Osteocyte (in vitro differentiated cells): ENCODE data around the gene GPR160. TPM values are rescaled to one million over a fixed set of nuclear protein-coding genes. Genes with fewer than 3 reads are reported as not detected.

Source experiments
- DNase-seq: peaks from one replicate; pipeline ENCODE4 v3.0.0; 2021; ENCODE audit warnings: mixed read lengths; ENCODE audit not compliant: unreplicated experiment; ENCODE audit errors: extremely low spot score
- H3K27ac Mint-ChIP-seq: one replicate; pipeline ENCODE4 v1.8.0; 2021; ENCODE audit warnings: mild to moderate bottlenecking, mixed read lengths; ENCODE audit not compliant: unreplicated experiment
- H3K27me3 Mint-ChIP-seq: one replicate; pipeline ENCODE4 v1.8.0; 2021; ENCODE audit warnings: mixed read lengths; ENCODE audit not compliant: unreplicated experiment
- H3K36me3 Mint-ChIP-seq: one replicate; pipeline ENCODE4 v1.8.0; 2021; ENCODE audit warnings: mixed read lengths; ENCODE audit not compliant: unreplicated experiment
- H3K4me1 Mint-ChIP-seq: one replicate; pipeline ENCODE4 v1.8.0; 2021; ENCODE audit warnings: mixed read lengths; ENCODE audit not compliant: unreplicated experiment
- H3K4me3 Mint-ChIP-seq: one replicate; pipeline ENCODE4 v1.8.0; 2021; ENCODE audit warnings: mild to moderate bottlenecking, moderate library complexity, mixed read lengths; ENCODE audit not compliant: unreplicated experiment
- H3K9me3 Mint-ChIP-seq: one replicate; pipeline ENCODE4 v1.8.0; 2021; ENCODE audit warnings: mixed read lengths; ENCODE audit not compliant: unreplicated experiment
- CTCF ChIP-seq: fragments of 200-600 bp; sonication (generic); IDR thresholded peaks from 2 replicates; pipeline ENCODE4 v1.5.0; 2021; ENCODE audit warnings: antibody characterized with exemption, mild to moderate bottlenecking, moderate library complexity
- total RNA-seq: library from RNA; stranded (reverse); gene quantifications from 2 replicates; pipeline ENCODE4 v1.2.1, GENCODE V29; 2021

Gene GPR160
- total RNA-seq, 1 donor from 2014 or later = 0.27 TPM

- H3K9me3 Mint-ChIP-seq = no peaks in the 10 kb centered on the region
- H3K27me3 Mint-ChIP-seq = peaks cover 2% of the 10 kb centered on the region
- TF ChIP-seq CTCF = no peak
- no peaks in the 10 kb centered on the region for H3K4me1 Mint-ChIP-seq
- no peaks in the 10 kb centered on the region for H3K36me3 Mint-ChIP-seq
- no peak for DNase-seq
- H3K4me3 Mint-ChIP-seq = no peak overlapping the region
- no peak overlapping the region for H3K27ac Mint-ChIP-seq
These were observed 19.8 kb downstream of the GPR160 start for GRCh38 chr3:170057550-170057949.

- no peak overlapping the region for H3K4me3 Mint-ChIP-seq
- no peaks in the 10 kb centered on the region for H3K9me3 Mint-ChIP-seq
- no peak for TF ChIP-seq CTCF
- H3K27ac Mint-ChIP-seq = no peak overlapping the region
- no peaks in the 10 kb centered on the region for H3K36me3 Mint-ChIP-seq
- no peak for DNase-seq
- no peaks in the 10 kb centered on the region for H3K4me1 Mint-ChIP-seq
- peaks cover 2% of the 10 kb centered on the region for H3K27me3 Mint-ChIP-seq
These were observed 20.3 kb downstream of the GPR160 start for GRCh38 chr3:170058127-170058526.

- TF ChIP-seq CTCF = no peak
- no peak for DNase-seq
- Mint-ChIP-seq H3K27ac (no peak overlapping the region), H3K36me3 (no peaks in the 10 kb centered on the region), H3K4me3 (no peak overlapping the region), H3K4me1 (no peaks in the 10 kb centered on the region), H3K27me3 (peaks cover 2% of the 10 kb centered on the region), H3K9me3 (no peaks in the 10 kb centered on the region)
These were observed 21.7 kb downstream of the GPR160 start for GRCh38 chr3:170059447-170059846.

- Mint-ChIP-seq H3K4me1 (no peaks in the 10 kb centered on the region), H3K9me3 (no peaks in the 10 kb centered on the region), H3K27me3 (peaks cover 2% of the 10 kb centered on the region), H3K36me3 (no peaks in the 10 kb centered on the region), H3K27ac (no peak overlapping the region), H3K4me3 (no peak overlapping the region)
- TF ChIP-seq CTCF = no peak
- no peak for DNase-seq
These were observed 24.3 kb downstream of the GPR160 start for GRCh38 chr3:170062068-170062467.

GRCh38 chr3:170062769-170063168 is 25.0 kb downstream of the GPR160 start:
- DNase-seq = no peak
- Mint-ChIP-seq H3K36me3 (no peaks in the 10 kb centered on the region), H3K9me3 (no peaks in the 10 kb centered on the region), H3K4me1 (no peaks in the 10 kb centered on the region), H3K27me3 (peaks cover 2% of the 10 kb centered on the region), H3K4me3 (no peak overlapping the region), H3K27ac (no peak overlapping the region)
- no peak for TF ChIP-seq CTCF
